Transverse colon (tissue), 4 donors: ENCODE results near the gene DDX43. TPM values are rescaled to one million over a fixed set of nuclear protein-coding genes. Genes with fewer than 3 reads are reported as not detected.

Experiments
- DNase-seq: peaks from one replicate; pipeline ENCODE4 v3.0.0-alpha.2; 2019
- H3K27ac ChIP-seq, 4 donors: fragments of 200-600 bp; sonication (generic); 2 replicates each; pipeline ENCODE4 v1.5.1; 2016 to 2018; ENCODE audit warnings: inconsistent platforms in 4 of 4
- H3K27me3 ChIP-seq: fragments of 200-600 bp; sonication (generic); 2 replicates; pipeline ENCODE4 v1.5.1; 2017; ENCODE audit warnings: inconsistent platforms
- H3K36me3 ChIP-seq, 4 donors: fragments of 200-600 bp; sonication (generic); 2 replicates each; pipeline ENCODE4 v1.5.1; 2017 to 2019; ENCODE audit warnings: inconsistent platforms in 4 of 4
- H3K4me1 ChIP-seq, 4 donors: fragments of 200-600 bp; sonication (generic); 2 replicates each; pipeline ENCODE4 v1.5.1; 2017 to 2020; ENCODE audit warnings: inconsistent platforms in 4 of 4
- H3K4me3 ChIP-seq, 4 donors: fragments of 200-600 bp; sonication (generic); 1 replicate in 1 of 4; 2 replicates in 3 of 4; pipeline versions ENCODE4 v1.5.1 to v1.6.1; 2017 to 2019; ENCODE audit warnings: inconsistent platforms in 4 of 4
- H3K9me3 ChIP-seq, 2 donors: fragments of 200-600 bp; sonication (generic); 2 replicates each; pipeline ENCODE4 v1.5.1; 2017 to 2019; ENCODE audit warnings: inconsistent platforms in 2 of 2
- EP300 ChIP-seq: sonication (generic); formaldehyde crosslinking; IDR thresholded peaks from one replicate; pipeline ENCODE4 v1.6.1; 2017; ENCODE audit warnings: antibody characterized with exemption, low read depth
- POLR2A ChIP-seq: fragments of 450-650 bp; IDR thresholded peaks from one replicate; pipeline ENCODE4 v1.6.1; 2016; ENCODE audit warnings: antibody characterized with exemption, mild to moderate bottlenecking, moderate library complexity
- POLR2AphosphoS5 ChIP-seq, 3 donors: sonication (generic); formaldehyde crosslinking; IDR thresholded peaks; one replicate each; pipeline ENCODE4 v1.6.1; 2016; ENCODE audit warnings: antibody characterized with exemption in 3 of 3
- WGBS, 2 donors: methylation state at CpG; one replicate each; pipeline ENCODE4 v1.1.5; 2018; ENCODE audit warnings: low coverage in 1 of 2; 5-methylcytosine and 5-hydroxymethylcytosine counted together
- in situ Hi-C, 4 donors: fragments of 200-750 bp; cut with MboI; loops; one replicate each; pipeline versions ENCODE4 v1.15.0 to v1.15.1; 2017; ENCODE audit warnings: low sequenced_read_pairs in 3 of 4, low pct_ligation_motif_present in 1 of 4, low pct_unique_long_range_greater_than_20kb in 1 of 4
- intact Hi-C: fragments of 100-400 bp; cut with DNase I; formaldehyde crosslinking; loops from one replicate; pipeline ENCODE4 v1.15.1; 2023; ENCODE audit warnings: low total_unique reads
- total RNA-seq, 4 donors: library from RNA; depleted of rRNA; stranded (reverse); fragments of >200 nt; gene quantifications; one replicate each; pipeline ENCODE4 v1.1.0, GENCODE V29; 2016
- TF ChIP-seq, protein P1 (sequence below), 5 experiments: fragments of 200-600 bp in 3 of 5; fragments of 450-650 bp in 2 of 5; sonication (generic) in 3 of 5; IDR thresholded peaks; 1 replicate in 2 of 5; 2 replicates in 3 of 5; pipeline ENCODE4 v1.5.1; 2016 to 2017; ENCODE audit warnings: antibody characterized with exemption in 5 of 5, inconsistent platforms in 3 of 5, mild to moderate bottlenecking in 2 of 5, moderate library complexity in 1 of 5

The DDX43 gene
- total RNA-seq, 4 donors from 2014 or later: 1.2 to 2.6 TPM; not detected in 2

DNA sequence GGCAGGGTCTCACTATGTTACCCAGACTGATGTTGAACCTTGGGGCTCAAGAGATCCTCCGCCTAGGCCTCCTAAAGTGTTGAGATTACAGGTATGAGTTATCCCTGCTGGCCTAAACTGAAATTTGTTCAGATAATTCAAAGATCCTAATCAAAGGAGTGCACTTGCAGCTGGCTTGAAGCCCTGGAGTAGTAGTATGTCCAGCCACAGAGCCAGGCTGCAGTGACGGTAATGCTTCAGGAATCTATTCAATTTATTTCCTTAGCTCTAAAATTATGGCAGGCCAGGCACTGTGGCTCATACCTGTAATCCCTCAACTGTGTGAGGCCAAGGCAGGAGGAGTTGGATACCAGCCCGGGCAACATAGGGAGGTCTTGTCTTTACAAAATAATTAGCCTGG is 1.4 kb upstream of the DDX43 start:
- in situ Hi-C loops (no loop called here), intact Hi-C loops (no loop called here)
- 98% methylated on average over 3 of the region's 3 CpGs; no CpG with 5 or more reads in 1 of the 2 donors for WGBS, 2 donors

DNA sequence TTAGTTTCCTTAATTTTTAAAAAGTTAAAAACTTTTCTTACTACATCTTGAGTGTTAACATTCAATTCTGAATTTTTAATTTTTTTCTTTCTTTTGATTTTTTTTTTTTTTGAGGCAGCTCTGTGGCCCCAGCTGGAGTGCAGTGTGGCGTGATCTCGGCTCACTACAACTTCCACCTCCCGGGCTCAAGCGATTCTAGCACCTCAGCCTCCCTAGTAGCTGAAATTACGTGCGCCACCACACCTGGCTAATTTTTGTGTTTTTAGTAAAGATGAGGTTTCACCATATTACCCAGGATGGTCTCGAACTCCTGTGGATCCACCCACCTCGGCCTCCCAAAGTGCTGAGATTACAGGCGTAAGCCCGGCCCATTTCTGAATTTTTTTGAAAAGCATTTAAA is 1.2 kb downstream of the DDX43 start:
- in situ Hi-C loops (no loop called here), intact Hi-C loops (no loop called here)
- no peaks in the 10 kb centered on the region for H3K9me3 ChIP-seq
- 91 to 92% methylated on average over 10 of the region's 10 CpGs for WGBS, 2 donors
- H3K4me1 ChIP-seq: no peaks in the 10 kb centered on the region
- H3K36me3 ChIP-seq: no peaks in the 10 kb centered on the region
- no peak overlapping the region for H3K27ac ChIP-seq
- no peaks in the 10 kb centered on the region for H3K27me3 ChIP-seq
- no peak for TF ChIP-seq EP300
- TF ChIP-seq, protein P1, sequence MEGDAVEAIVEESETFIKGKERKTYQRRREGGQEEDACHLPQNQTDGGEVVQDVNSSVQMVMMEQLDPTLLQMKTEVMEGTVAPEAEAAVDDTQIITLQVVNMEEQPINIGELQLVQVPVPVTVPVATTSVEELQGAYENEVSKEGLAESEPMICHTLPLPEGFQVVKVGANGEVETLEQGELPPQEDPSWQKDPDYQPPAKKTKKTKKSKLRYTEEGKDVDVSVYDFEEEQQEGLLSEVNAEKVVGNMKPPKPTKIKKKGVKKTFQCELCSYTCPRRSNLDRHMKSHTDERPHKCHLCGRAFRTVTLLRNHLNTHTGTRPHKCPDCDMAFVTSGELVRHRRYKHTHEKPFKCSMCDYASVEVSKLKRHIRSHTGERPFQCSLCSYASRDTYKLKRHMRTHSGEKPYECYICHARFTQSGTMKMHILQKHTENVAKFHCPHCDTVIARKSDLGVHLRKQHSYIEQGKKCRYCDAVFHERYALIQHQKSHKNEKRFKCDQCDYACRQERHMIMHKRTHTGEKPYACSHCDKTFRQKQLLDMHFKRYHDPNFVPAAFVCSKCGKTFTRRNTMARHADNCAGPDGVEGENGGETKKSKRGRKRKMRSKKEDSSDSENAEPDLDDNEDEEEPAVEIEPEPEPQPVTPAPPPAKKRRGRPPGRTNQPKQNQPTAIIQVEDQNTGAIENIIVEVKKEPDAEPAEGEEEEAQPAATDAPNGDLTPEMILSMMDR (IDR thresholded peaks at IDR 0.05): no peak
- TF ChIP-seq POLR2A: no peak
- TF ChIP-seq POLR2AphosphoS5 (IDR thresholded peaks at IDR 0.05): no peak
- H3K4me3 ChIP-seq: no peak overlapping the region
- DNase-seq: no peak

More for the DNA sequence above, 1.4 kb upstream of the DDX43 start:
- Histone ChIP-seq H3K4me3 (no peak overlapping the region), H3K4me1 (peaks cover 0 to 8% (median 5%) of the 10 kb centered on the region in 4 donors), H3K9me3 (no peaks in the 10 kb centered on the region), H3K27me3 (no peaks in the 10 kb centered on the region), H3K36me3 (no peaks in the 10 kb centered on the region), H3K27ac (no peak overlapping the region)
- DNase-seq: no peak
- TF ChIP-seq POLR2A (no peak), POLR2AphosphoS5 (IDR thresholded peaks at IDR 0.05) (no peak), EP300 (no peak)
- TF ChIP-seq, protein P1 (IDR thresholded peaks at IDR 0.05): no peak

DNA sequence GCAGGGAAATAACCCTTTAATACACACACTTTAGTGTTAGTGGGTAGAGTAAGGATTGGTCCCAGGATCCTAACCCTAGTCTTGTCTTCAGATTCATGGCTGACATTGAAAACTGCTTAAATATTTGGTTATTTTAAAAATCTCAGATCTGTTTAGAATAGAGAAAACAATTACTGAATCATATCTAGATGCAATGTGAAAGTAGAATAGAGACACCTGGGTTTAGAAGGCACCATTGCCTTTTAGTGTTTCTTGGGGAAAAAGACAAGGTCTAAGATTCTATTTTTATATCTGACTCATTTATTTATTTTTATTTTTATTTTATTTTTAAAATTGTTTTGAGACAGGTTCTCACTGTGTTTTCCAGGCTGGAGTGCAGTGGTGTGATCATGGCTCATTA is 6.0 kb downstream of the DDX43 start:
- no peaks in the 10 kb centered on the region for H3K36me3 ChIP-seq
- H3K4me3 ChIP-seq: no peak overlapping the region
- in situ Hi-C loops: no loop called here
- intact Hi-C loops: no loop called here
- H3K9me3 ChIP-seq: no peaks in the 10 kb centered on the region
- DNase-seq: no peak
- no peaks in the 10 kb centered on the region for H3K27me3 ChIP-seq
- no peak overlapping the region for H3K27ac ChIP-seq
- H3K4me1 ChIP-seq: no peaks in the 10 kb centered on the region
- no peak for TF ChIP-seq POLR2A

DNA sequence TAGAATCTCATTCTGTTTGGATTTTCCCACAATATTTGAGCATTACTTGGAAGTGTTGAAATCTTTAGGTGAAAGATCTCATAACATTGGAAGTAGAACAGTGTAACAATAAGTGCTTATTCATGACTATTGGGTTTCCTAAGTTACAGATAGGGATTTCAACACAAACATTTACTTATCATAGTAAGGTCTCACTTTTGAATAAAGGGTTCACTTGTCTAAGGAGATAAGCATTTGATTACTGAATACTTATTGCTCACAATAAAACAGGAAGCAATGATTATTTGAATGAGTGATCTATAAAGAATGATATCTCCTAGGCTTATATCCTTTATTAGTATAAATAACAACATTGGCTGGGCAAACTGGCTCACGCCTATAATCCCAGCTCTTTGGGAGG is 14.8 kb downstream of the DDX43 start:
- H3K4me1 ChIP-seq: no peaks in the 10 kb centered on the region
- no peaks in the 10 kb centered on the region for H3K9me3 ChIP-seq
- in situ Hi-C loops (no loop called here), intact Hi-C loops (no loop called here)
- no peaks in the 10 kb centered on the region for H3K27me3 ChIP-seq
- 71 to 100% methylated on average over 1 of the region's 1 CpG for WGBS, 2 donors
- H3K27ac ChIP-seq: no peak overlapping the region
- H3K4me3 ChIP-seq: no peak overlapping the region
- no peaks in the 10 kb centered on the region for H3K36me3 ChIP-seq
- no peak for TF ChIP-seq POLR2A
- TF ChIP-seq EP300: no peak
- no peak for TF ChIP-seq POLR2AphosphoS5 (IDR thresholded peaks at IDR 0.05)
- TF ChIP-seq, protein P1 (IDR thresholded peaks at IDR 0.05): no peak
- no peak for DNase-seq

DNA sequence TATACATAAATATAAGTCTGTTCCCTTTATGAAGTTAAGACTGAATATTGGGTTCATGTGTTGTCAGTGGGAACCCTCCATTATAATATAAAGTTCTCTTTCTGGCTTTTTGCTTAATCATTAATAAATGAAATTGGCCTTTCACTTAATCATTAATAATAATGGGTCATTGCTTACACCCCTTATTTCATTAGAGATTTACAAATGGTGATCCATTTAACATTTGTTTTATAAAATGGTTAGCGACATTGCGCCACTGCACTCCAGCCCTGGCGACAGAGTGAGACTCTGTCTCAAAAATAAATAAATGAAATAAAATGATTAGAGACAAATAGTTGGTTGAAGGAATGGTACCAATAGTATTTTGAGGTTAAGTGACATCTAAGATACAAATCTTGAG is 18.5 kb downstream of the DDX43 start:
- intact Hi-C loops (no loop called here), in situ Hi-C loops (no loop called here)
- no peak overlapping the region for H3K27ac ChIP-seq
- WGBS, 2 donors: 82% methylated on average over 3 of the region's 3 CpGs
- DNase-seq: no peak
- no peaks in the 10 kb centered on the region for H3K4me1 ChIP-seq
- no peaks in the 10 kb centered on the region for H3K36me3 ChIP-seq
- H3K27me3 ChIP-seq: no peaks in the 10 kb centered on the region
- TF ChIP-seq POLR2AphosphoS5 (IDR thresholded peaks at IDR 0.05) (no peak), POLR2A (no peak), EP300 (no peak)
- TF ChIP-seq, protein P1 (IDR thresholded peaks at IDR 0.05): no peak
- no peak overlapping the region for H3K4me3 ChIP-seq
- H3K9me3 ChIP-seq: no peaks in the 10 kb centered on the region
